Vagina (tissue), 2 donors: Measurements from ENCODE around the gene VASH1.

Experiments
- CTCF ChIP-seq, 3 experiments: fragments of 450-650 bp in 2 of 3; fragments of 200-600 bp in 1 of 3; sonication (generic) in 1 of 3; IDR thresholded peaks; one replicate each; pipeline ENCODE4 v1.5.1; 2017 to 2019; ENCODE audit warnings: antibody characterized with exemption in 3 of 3, mild to moderate bottlenecking in 2 of 3, moderate library complexity in 2 of 3
- POLR2A ChIP-seq, 2 donors: fragments of 450-650 bp; IDR thresholded peaks; one replicate each; pipeline ENCODE4 v1.6.1; 2017; ENCODE audit warnings: antibody characterized with exemption in 2 of 2, mild to moderate bottlenecking in 2 of 2, moderate library complexity in 2 of 2

- TF ChIP-seq CTCF (IDR thresholded peaks at IDR 0.05) (no peak), POLR2A (IDR thresholded peaks at IDR 0.05) (no peak)
Observed at GRCh38 chr14:76812093-76812421, 50.8 kb downstream of the VASH1 start.
